Stromal cell of bone marrow (primary cell): ENCODE results near the gene EIF4E1B.
"Not testable (repeated sequence)": the region's sequence is repeated elsewhere in the genome, so short reads cannot be mapped to it uniquely, and the experiment has no call there.

Experiments used
- DNase-seq: peaks from one replicate; pipeline ENCODE4 v3.0.0-alpha.2; 2012; ENCODE audit warnings: low read depth

EIF4E1B gene, protein sequence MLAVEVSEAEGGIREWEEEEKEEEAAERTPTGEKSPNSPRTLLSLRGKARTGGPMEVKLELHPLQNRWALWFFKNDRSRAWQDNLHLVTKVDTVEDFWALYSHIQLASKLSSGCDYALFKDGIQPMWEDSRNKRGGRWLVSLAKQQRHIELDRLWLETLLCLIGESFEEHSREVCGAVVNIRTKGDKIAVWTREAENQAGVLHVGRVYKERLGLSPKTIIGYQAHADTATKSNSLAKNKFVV

DNA sequence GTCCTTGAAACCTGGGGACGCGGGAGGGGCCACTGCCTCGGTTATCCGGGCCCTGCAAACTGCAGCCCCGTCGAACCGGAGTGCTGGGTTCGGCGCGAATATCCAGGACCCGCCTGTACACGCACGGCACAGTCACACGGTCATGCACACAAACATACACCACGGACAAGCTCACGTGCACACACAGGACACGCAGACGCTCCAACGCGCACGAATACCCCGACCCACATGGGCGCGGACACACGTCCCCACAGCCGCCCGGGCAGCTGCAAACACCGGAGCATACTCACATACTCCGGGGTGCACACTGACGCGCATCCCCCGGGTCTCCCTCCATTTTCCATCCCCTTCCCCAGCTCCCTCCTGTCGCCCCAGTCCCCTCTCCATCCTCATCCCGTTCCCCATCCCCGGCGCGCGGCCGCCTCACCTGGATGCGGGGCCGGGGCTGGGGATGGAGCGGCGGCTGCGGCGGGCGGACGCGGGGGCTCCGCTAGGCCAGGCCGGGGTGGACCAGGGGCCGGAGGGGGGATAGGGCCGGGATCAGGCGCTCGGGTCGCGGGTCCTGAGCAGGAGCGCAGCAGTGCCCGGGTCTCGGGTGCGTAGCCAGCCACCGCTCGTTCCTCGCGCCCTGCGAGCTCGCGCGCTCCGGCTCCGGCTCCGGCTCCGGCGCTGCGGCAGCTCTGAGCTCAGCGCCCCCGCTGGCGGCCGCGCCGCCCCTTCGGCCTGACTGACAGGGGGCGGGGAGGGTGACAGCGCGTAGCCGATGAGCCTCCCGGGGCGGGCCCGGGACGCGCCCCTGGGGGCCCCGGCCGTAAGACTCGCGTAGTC is at the start of gene EIF4E1B, which contains the start of gene SNCB:
Gene EIF4E1B (plus strand): TSS at position 823 of the 828 bp plus-strand sequence. CDS start 12,113 bp downstream, outside the sequence.
Gene SNCB (minus strand): TSS at position 682 of the 828 bp plus-strand sequence. CDS start 880 bp downstream, outside the sequence.
- DNase-seq, result no peak

DNA sequence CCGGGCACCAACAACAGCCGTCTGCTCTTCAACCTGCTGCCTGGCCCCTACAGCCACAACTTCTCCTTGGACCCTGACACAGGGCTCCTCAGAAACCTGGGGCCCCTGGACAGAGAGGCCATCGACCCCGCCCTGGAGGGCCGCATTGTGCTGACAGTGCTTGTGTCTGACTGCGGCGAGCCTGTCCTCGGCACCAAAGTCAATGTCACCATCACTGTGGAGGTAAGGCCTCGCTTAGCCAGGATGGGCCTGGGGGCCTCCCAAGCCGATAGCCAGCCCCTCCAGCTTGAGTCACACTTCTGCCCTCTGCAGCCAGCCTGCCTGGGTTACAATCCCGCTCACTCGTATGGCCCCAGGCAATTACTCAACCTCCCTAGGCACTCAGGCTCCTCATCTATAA is 49.1 kb upstream of the EIF4E1B start:
- no peak for DNase-seq

DNA sequence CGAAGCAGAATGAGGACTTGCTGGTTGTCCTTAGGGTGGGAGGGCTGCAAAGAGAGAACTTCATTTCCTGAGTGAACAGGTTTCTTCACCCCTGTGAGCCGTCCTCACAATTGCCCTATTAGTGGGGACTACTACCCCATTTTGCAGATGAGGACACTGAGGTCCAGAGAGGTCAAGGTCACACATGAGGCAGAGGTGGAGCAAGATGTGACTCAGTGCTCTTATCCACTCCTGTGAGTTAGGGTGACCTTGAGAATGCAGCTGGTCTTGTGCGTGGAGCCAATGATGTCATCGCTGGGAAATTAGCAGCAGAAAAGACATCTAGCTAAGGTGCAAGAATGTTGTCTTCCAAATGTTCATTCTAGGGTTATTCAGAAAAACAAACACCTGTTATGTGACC is 47.4 kb upstream of the EIF4E1B start:
- no peak for DNase-seq

DNA sequence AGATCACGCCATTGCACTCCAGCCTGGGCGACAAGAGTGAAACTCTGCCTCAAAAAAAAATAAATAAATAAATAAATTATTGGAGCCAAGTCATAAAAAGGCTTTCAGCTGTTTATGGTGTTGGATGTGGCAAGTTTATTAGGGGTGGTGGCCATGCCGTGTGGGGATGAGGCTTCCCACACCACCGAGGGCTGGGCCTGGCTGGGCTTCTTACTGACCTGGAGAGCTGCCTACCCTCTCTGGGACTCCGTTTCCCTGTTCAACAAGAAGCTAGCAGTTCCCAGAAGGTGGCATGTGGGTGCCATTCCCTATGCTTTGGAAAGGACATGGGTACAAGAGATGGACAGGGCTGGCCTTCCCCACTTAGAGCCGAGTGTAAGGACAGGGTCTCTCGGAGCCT is 43.1 kb upstream of the EIF4E1B start:
- no peak for DNase-seq

DNA sequence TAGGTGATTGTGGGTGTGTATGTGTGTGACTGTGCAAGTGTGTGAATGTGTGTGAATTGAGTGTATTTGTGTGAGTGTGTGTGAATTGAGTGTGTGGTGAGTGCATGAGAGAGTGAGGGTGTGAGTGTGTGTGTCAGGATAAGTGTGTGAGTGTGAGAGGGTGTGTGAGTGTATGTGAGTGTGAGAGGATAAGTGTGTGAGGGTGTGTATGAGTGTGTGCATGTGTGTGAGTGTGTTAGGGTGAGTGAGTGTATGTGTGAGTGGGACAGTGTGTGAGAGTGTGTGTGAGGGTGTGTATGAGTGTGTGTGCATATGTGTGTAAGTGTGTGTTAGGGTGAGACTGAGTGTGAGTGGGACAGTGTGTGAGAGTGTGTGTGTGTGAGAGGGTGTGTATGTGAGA is 42.2 kb upstream of the EIF4E1B start:
- DNase-seq, result no peak

DNA sequence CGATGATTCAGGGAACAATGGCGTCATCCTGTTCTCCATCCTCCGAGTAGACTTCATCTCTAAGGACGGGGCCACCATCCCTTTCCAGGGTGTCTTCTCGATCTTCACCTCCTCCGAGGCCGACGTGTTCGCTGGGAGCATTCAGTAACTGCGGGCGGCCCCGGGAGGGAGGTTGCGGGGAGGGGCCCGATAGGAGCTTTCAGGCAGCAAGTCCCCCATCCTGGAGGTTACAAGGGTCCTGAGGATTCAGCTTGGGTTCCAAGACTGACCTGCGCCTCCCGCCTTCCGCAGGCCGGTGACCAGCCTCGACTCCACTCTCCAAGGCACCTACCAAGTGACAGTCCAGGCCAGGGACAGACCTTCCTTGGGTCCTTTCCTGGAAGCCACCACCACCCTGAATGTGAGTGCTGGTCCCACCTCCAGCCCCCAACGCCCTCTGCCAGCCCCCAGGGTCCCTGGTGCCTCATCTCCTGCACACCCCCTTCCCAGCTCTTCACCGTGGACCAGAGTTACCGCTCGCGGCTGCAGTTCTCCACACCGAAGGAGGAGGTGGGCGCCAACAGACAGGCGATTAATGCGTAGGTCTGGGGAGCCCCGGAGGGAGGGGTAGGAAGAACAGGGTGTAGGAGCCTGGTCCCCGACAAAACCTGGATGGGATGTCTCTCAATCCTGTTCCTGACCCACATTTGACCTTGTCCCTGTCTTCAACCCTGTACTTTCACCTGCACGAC is 41.3 kb upstream of the EIF4E1B start:
- no peak for DNase-seq

DNA sequence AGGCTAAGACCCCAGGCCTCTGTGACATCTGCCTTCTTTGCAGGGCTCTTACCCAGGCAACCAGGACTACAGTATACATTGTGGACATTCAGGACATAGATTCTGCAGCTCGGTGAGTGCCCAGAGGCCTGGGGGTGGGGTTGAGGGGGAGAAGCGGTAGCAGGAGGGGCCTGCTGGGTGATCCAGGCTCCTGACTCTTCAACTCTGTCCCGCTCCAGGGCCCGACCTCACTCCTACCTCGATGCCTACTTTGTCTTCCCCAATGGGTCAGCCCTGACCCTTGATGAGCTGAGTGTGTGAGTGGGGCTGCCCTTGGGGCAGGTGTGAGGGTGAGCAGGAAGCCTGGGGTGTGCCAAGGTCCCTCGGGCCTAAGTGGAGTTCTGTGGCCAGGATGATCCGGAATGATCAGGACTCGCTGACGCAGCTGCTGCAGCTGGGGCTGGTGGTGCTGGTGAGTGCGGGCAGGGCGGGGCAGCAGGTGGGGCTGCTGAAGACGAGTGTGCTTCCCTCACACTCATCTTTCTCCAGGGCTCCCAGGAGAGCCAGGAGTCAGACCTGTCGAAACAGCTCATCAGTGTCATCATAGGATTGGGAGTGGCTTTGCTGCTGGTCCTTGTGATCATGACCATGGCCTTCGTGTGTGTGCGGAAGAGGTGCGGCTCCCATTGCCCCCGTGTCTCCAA is 40.3 kb upstream of the EIF4E1B start:
- no peak for DNase-seq

DNA sequence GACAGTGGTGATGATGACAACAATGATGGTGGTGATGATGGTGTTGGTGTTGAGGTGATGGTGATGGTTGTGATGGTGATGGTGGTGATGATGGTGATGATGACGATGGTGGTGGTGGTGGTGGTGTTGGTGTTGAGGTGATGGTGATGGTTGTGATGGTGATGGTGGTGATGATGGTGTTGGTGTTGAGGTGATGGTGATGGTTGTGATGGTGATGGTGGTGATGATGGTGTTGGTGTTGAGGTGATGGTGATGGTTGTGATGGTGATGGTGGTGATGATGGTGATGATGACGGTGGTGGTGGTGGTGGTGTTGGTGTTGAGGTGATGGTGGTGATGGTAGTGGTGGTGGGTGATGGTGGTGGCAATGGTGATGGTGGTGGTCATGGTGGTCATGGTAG is 38.8 kb upstream of the EIF4E1B start:
- not testable (repeated sequence) for DNase-seq

DNA sequence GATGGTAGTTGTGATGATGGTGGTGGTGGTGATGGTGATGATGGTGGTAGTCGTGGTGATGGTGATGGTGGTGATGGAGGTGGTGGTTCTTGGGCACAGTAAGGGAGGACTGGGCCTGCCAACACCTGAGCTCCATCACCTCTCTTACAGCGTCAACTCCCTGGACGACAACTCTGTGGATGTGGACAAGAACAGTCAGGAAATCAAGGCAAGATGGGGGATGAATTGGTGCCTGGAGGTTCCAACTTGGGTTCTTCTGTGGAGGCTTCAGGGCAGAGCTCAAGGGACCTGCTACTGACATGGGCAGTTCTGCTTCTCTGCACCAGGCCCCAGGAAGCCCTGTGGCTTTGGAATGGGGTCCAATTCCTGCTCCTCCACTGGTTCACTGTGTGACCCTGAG is 37.9 kb upstream of the EIF4E1B start:
- no peak for DNase-seq

DNA sequence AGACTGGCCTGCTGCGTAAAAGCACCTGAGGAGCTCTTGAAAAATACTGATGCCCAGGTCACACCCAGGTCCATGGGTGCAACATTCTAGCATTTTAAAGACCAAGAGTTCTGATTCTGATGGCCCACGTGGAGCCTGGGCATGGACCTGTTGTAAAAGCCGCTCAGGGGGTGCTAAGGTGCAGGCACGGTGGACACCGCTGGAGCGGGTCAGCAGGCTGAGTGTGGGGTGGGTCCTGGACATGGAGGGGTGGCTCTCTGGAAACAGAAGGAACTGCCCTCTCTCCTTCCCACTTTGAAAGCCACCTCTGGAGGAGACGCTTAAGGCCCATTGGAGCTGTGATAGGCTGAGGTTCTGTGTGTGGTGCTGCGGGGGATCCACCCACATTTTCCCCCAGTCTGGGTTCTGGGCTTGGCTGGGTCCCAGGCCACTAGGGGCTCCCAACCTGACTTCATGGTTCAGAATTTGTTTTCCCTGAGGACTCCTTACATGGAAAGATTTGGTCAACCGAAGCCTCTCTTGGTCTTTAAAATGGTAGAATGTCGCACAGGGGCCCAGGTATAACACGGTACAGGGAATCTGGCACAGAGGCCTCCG is 37.1 kb upstream of the EIF4E1B start:
- no peak for DNase-seq

DNA sequence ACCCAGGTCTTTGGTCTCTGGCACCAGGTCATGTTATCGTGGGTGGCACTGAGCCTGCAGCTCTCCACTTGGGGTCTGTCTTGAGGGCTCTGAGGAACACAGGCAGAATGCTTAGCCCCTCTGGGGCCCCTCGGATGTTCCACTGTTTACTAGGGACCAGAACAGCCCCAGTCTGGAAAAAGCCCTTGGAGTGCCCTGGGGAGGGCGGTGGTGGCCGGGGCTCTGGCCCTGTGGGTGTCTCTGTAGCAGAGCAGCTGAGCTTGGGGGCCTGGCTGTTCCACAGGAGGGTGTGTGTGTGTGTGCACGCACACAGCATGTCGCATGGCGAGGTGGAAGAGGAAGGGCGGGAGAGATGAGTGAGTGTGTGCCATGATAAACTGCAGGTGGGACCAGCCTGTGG is 35.9 kb upstream of the EIF4E1B start:
- DNase-seq, result no peak

DNA sequence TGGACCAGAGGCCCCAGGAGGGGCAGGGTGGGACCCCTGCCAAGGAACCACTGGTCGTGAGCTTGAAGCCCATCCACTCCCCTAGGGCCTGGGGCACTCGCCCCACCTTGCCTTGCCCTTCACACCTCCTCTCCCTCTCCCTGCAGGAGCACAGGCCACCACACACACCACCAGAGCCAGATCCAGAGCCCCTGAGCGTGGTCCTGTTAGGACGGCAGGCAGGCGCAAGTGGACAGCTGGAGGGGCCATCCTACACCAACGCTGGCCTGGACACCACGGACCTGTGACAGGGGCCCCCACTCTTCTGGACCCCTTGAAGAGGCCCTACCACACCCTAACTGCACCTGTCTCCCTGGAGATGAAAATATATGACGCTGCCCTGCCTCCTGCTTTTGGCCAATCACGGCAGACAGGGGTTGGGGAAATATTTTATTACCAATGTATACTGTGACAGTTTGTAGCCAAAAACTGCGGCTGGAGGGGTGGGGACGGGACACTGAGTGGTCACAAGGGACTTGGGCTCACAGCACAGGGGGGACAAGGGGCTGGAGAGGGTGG is 35.0 kb upstream of the EIF4E1B start:
- DNase-seq, result no peak

DNA sequence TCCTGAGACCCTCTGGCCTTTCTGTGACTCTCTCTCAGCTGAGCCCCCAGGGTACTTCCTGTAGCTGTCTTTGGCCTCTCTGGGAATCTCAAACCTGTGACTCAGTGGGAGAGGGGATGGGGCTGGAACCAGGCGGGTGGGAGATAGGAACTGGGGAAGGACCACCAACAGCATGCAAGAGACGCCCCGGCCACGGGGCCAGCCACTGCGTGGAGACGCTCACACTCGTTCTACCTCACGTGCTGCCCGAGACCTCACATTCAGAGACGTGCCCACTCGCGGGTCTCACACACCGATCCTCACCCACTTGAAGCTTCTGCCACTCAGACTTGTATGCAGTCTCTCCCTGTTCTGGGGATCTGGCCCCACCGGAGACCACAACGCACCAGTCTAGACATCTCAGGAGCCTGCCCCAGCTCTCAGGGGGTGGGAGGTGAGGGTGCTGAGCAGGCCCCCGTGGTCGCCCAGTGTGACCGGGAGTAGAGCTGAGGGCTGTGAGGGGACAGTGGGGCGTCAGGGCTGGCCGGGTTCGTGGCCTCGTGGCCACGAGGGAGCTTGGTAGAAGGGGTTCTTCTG is 34.3 kb upstream of the EIF4E1B start:
- no peak for DNase-seq

DNA sequence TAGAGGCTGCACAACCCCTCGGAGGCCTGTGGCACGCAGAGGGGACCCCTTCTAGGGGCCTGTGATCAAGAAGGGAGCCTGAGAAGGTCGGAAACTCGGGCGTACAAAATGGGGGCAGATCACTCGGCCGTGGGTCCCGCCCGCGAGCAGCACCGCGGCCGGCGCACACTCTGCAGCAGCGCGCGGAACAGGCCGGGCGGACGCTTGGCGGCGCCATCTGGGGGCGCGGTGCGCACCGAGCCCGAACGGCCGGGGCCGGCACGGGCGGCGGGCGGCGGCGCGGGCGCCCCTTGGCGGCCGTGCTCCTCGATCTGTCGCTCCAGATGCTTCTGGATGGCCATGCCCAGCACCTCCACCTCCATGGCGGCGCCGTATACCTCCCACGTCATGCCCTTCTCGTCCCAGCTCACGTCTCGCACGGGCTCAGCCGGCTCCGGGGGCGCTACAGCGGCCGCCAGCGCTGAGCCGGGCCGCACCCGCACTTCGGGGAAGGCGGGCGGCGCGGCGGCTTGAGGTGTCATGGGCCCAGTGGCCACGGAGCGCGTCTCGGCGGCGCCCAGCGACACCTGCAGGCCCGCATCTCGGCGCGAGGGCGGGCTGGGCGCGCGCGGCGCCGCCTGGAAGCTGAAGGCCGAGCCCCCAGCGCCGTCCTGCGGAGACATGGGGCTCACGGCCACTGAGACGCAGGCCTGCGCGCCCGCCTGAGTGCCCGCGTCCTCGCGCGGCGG is 33.6 kb upstream of the EIF4E1B start:
- no peak for DNase-seq

DNA sequence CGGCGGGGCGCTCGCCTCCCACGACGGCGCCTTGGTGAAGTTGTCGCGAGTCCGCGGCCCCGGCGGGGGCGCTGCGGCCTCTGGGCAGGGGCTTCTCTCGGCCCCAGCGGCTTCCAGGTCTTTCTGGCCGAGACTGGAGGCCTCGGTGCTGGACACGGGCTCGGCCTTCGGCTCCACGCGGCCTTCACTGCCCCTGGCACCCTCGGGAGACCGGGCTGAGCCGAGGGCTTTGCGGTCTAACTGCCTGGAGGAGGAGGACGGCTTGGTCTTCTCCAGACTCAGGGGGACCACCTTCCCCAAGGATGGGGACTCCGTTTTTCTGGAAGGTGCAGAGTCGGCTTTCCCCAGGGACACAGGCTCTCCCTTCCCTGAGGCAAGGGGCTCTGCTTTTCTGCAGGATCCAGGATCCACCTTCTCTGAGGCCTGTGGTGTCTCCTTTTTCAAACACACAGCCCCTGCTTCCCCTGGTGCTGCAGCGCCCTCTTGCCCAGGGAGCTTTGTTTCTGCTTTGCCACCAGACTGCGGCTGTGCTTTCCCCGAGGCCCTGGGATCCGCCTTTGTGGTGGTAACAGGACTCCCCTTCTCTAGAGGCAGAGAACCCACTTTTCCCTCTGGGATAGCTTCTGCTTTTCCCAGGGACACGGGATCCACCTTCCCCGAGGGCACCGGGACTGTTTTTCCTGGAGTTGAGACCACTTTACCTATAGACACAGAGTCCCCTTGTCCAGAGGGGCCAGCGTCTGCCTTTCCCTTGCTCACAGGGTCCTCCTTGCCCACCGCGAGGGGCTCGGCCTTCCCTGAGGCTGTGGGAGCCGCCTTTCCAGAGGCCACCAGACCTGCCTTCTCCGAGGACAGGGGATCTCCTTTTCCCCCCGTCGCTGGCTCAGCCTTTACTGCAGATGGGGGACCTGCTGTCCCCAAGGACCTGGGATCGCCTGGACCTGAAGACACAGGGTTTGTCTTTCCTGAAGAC is 32.8 kb upstream of the EIF4E1B start:
- no peak for DNase-seq

DNA sequence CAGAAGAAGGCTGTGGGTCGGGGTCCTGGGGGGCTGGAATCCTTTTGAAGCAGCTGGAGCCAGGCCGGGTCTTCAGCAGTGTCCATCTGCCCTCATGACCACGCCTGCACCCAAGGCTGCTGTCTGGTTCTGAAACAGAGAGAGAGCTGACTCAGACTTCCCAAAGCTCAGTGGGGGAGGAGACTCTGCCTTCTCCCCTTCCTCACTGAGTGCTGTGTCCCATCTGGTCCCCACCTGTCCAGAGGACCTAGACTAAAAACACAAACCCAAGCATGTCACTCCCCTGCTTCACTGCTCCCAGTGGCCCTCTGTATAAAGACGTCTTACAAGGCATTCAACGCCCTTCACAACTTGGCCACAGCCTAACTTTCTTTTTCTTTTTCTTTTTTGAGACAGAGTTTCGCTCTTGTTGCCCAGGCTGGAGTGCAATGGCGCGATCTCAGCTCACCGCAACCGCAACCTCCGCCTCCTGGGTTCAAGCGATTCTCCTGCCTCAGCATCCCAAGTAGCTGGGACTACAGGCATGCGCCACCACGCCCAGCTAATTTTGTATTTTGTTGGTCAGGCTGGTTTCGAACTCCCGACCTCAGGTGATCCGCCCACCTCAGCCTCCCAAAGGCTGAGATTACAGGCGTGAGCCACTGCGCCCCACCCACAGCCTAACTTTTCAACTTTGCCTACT is 30.6 kb upstream of the EIF4E1B start:
- DNase-seq, result not testable (repeated sequence)

DNA sequence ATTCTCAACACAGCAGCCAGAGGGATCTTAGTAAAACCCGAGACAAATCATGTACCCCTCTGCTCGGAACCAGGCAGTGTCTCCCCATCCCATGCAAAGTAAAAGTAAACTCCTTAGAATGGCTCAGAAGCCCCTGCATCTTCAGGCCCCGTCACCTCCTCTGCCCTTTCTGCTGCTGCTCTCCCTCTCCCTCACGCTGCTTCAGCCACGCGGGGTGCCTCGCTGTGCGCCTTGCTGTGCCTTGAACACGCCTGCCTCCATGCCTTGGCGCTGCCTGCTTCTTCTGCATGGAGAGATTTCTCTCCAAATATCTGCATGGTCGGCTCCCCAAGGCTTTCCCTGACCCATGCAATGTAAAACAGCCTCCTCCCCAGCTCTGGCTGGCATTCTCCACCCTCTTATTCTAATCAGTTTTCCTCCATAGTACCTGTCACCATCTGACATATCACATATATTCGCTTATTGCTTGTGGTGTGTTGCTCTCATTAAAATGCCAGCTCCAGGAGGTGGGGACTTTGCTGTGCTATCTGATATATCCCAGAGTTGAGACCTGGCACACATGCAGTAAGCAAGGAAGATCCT is 28.5 kb upstream of the EIF4E1B start:
- DNase-seq, result no peak

DNA sequence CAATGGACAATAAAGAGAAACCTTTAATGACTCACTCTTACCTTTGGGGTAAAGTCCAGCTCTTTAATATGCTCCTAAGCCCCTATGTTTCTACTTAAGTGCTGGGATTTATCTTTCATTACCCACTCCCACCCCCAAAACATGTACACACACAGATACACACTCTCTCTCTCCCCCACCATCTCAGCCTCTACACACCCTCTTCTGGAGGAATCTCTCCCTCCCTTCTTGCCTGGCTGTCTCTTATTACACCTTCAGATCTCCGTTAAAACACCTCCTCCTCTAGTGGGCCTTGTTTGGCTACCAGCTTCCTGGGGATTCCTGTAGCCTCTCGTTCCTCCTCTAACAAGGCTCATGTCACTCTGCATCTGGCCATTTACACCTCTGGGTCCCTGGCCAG is 27.4 kb upstream of the EIF4E1B start:
- DNase-seq, result no peak
